H1 (cell line): ENCODE measurements around the gene NTRK2. TPM values are rescaled to one million over a fixed set of nuclear protein-coding genes. Genes with fewer than 3 reads are reported as not detected.

Source experiments
- CTCF ChIA-PET: fragments of 300-600 bp; sonication (Branson Sonifier 250); formaldehyde crosslinking; loops from one replicate; lab custom pipeline; 2021; ENCODE audit not compliant: partially characterized antibody; lab: Charles Lee
- POLR2A ChIA-PET: fragments of 300-600 bp; sonication (Branson Sonifier 250); formaldehyde crosslinking; loops from one replicate; lab custom pipeline; 2021; ENCODE audit warnings: inconsistent platforms; ENCODE audit not compliant: partially characterized antibody; lab: Charles Lee
- DNase-seq, 2 experiments: peaks; one replicate each; pipeline versions ENCODE4 v3.0.0 to v3.0.0-alpha.2; 2010 to 2022; ENCODE audit warnings: low spot score in 2 of 2, low read depth in 1 of 2, mixed read lengths in 1 of 2
- FAIRE-seq: peaks from 2 replicates; lab custom pipeline; 2011; peaks lifted over from hg19 to GRCh38; lab: Jason Lieb, UNC
- H2AFZ ChIP-seq: 2 replicates; pipeline ENCODE4 v1.8.1; 2012; ENCODE audit warnings: low read length, inconsistent platforms
- H2AK5ac ChIP-seq: 2 replicates; pipeline ENCODE4 v1.6.1; 2013; ENCODE audit warnings: low read depth, low read length
- H2BK120ac ChIP-seq: replicated peaks from 2 replicates; pipeline ENCODE3; 2013; ENCODE audit warnings: low read depth, low read length, inconsistent platforms
- H2BK12ac ChIP-seq: 2 replicates; pipeline ENCODE4 v1.6.1; 2013; ENCODE audit warnings: low read depth, low read length
- H2BK15ac ChIP-seq: 2 replicates; pipeline ENCODE4 v1.6.1; 2013; ENCODE audit warnings: low read length
- H2BK20ac ChIP-seq: 2 replicates; pipeline ENCODE4 v1.6.1; 2013; ENCODE audit warnings: low read length
- H2BK5ac ChIP-seq: 2 replicates; pipeline ENCODE4 v1.6.1; 2013; ENCODE audit warnings: low read depth, low read length
- H3K14ac ChIP-seq: 2 replicates; pipeline ENCODE4 v1.6.1; 2013; ENCODE audit warnings: inconsistent platforms; ENCODE audit not compliant: insufficient read length
- H3K18ac ChIP-seq: 2 replicates; pipeline ENCODE4 v1.6.1; 2013; ENCODE audit warnings: low read length; ENCODE audit errors: extremely low read depth
- H3K23ac ChIP-seq: 2 replicates; pipeline ENCODE4 v1.6.1; 2013; ENCODE audit warnings: inconsistent platforms; ENCODE audit not compliant: insufficient read length
- H3K23me2 ChIP-seq: 2 replicates; pipeline ENCODE4 v1.6.1; 2013; ENCODE audit warnings: low read depth, low read length
- H3K27ac ChIP-seq: 2 replicates; pipeline ENCODE4 v1.6.1; 2011; ENCODE audit warnings: low read depth, low read length, inconsistent platforms
- H3K27me3 ChIP-seq, 4 experiments: replicated peaks in 1 of 4; 1 replicate in 1 of 4; 2 replicates in 3 of 4; pipeline versions ENCODE4 v1.6.1 to v1.8.1; 2011 to 2013; ENCODE audit warnings: low read length in 3 of 4, mild to moderate bottlenecking in 3 of 4, inconsistent platforms in 2 of 4, mixed read lengths in 2 of 4, moderate library complexity in 1 of 4; ENCODE audit not compliant: control insufficient read depth in 3 of 4, insufficient read depth in 3 of 4; ENCODE audit errors: extremely low read depth in 1 of 4
- H3K36me3 ChIP-seq, 4 experiments: 2 replicates each; pipeline versions ENCODE4 v1.6.1 to v1.8.1; 2011 to 2013; ENCODE audit warnings: mild to moderate bottlenecking in 4 of 4, low read length in 3 of 4, moderate library complexity in 2 of 4, control low read depth in 1 of 4, inconsistent platforms in 1 of 4; ENCODE audit not compliant: insufficient read depth in 4 of 4, control insufficient read depth in 2 of 4
- H3K4ac ChIP-seq: replicated peaks from 2 replicates; pipeline ENCODE3; 2013; ENCODE audit warnings: low read length, low read depth, mixed read lengths, inconsistent platforms; ENCODE audit not compliant: insufficient read length
- H3K4me1 ChIP-seq, 4 experiments: replicated peaks in 1 of 4; 1 replicate in 1 of 4; 2 replicates in 3 of 4; pipeline versions ENCODE4 v1.6.1 to v1.8.1; 2011 to 2013; ENCODE audit warnings: low read length in 3 of 4, inconsistent platforms in 2 of 4, mixed read lengths in 1 of 4; ENCODE audit not compliant: insufficient read depth in 4 of 4, control insufficient read depth in 3 of 4
- H3K4me2 ChIP-seq, 2 experiments: 2 replicates each; pipeline versions ENCODE4 v1.6.1 to v1.8.1; 2011 to 2013; ENCODE audit warnings: low read depth in 2 of 2, low read length in 2 of 2, control low read depth in 1 of 2, inconsistent platforms in 1 of 2, mild to moderate bottlenecking in 1 of 2; ENCODE audit not compliant: insufficient read depth in 1 of 2
- H3K4me3 ChIP-seq, 4 experiments: fragments of 200-600, 300-600 bp in 1 of 4; sonication (generic), shearing (Covaris generic), sonication (Bioruptor Twin) in 1 of 4; 2 replicates each; pipeline versions ENCODE4 v1.5.1 to v1.8.1; 2011 to 2016; ENCODE audit warnings: low read length in 4 of 4, low read depth in 3 of 4, control low read depth in 2 of 4, inconsistent platforms in 2 of 4, mild to moderate bottlenecking in 2 of 4, mixed read lengths in 1 of 4, moderate library complexity in 1 of 4; ENCODE audit not compliant: insufficient read depth in 2 of 4; ENCODE audit errors: extremely low read depth in 1 of 4
- H3K56ac ChIP-seq: replicated peaks from 2 replicates; pipeline ENCODE3; 2013; ENCODE audit warnings: low read depth, mild to moderate bottlenecking, mixed read lengths, low read length, inconsistent platforms; ENCODE audit not compliant: insufficient read length
- H3K79me1 ChIP-seq: 2 replicates; pipeline ENCODE4 v1.6.1; 2013; ENCODE audit warnings: low read depth, low read length, control low read depth
- H3K79me2 ChIP-seq, 2 experiments: 2 replicates each; pipeline versions ENCODE4 v1.6.1 to v1.8.1; 2012 to 2013; ENCODE audit warnings: low read length in 2 of 2, mild to moderate bottlenecking in 2 of 2, inconsistent platforms in 1 of 2; ENCODE audit not compliant: insufficient read depth in 2 of 2, control insufficient read depth in 1 of 2
- H3K9ac ChIP-seq, 4 experiments: replicated peaks in 1 of 4; 1 replicate in 1 of 4; 2 replicates in 3 of 4; pipeline versions ENCODE4 v1.6.1 to v1.8.1; 2011 to 2013; ENCODE audit warnings: low read depth in 3 of 4, low read length in 3 of 4, control low read depth in 2 of 4, mild to moderate bottlenecking in 2 of 4, moderate library complexity in 2 of 4, inconsistent platforms in 1 of 4; ENCODE audit errors: extremely low read depth in 1 of 4
- H3K9me3 ChIP-seq, 2 experiments: 2 replicates each; pipeline versions ENCODE4 v1.6.1 to v1.8.1; 2012 to 2013; ENCODE audit warnings: mild to moderate bottlenecking in 2 of 2, moderate library complexity in 2 of 2, control low read depth in 1 of 2, inconsistent platforms in 1 of 2, low read depth in 1 of 2, low read length in 1 of 2, mixed read lengths in 1 of 2; ENCODE audit not compliant: insufficient read depth in 2 of 2
- H4K20me1 ChIP-seq, 2 experiments: replicated peaks in 1 of 2; 2 replicates each; pipeline versions ENCODE3 to v1.8.1; 2011 to 2013; ENCODE audit warnings: inconsistent platforms in 2 of 2, low read length in 2 of 2, mild to moderate bottlenecking in 1 of 2; ENCODE audit not compliant: insufficient read depth in 2 of 2, control insufficient read depth in 1 of 2
- H4K5ac ChIP-seq: 2 replicates; pipeline ENCODE4 v1.6.1; 2013; ENCODE audit warnings: low read length, low read depth, mixed read lengths, inconsistent platforms; ENCODE audit not compliant: insufficient read length
- H4K8ac ChIP-seq: 2 replicates; pipeline ENCODE4 v1.8.0; 2013; ENCODE audit warnings: mild to moderate bottlenecking, moderate library complexity, low read length, inconsistent platforms; ENCODE audit not compliant: insufficient read depth; ENCODE audit errors: extremely low read depth
- H4K91ac ChIP-seq: replicated peaks from 2 replicates; pipeline ENCODE3; 2013; ENCODE audit warnings: low read length, mixed read lengths, inconsistent platforms; ENCODE audit not compliant: insufficient read length
- BCL11A ChIP-seq, 2 experiments: IDR thresholded peaks; one replicate each; pipeline ENCODE4 v1.6.1; 2011; ENCODE audit warnings: low read depth in 2 of 2, low read length in 2 of 2, mild to moderate bottlenecking in 2 of 2
- CTCF ChIP-seq, 3 experiments: IDR thresholded peaks; 1 replicate in 2 of 3; 2 replicates in 1 of 3; pipeline versions ENCODE4 v1.5.1 to v1.6.1; 2011; ENCODE audit warnings: low read length in 3 of 3, mild to moderate bottlenecking in 3 of 3, inconsistent platforms in 2 of 3, low read depth in 1 of 3, moderate library complexity in 1 of 3; ENCODE audit not compliant: insufficient read depth in 1 of 3; ENCODE audit errors: control extremely low read depth in 1 of 3
- RAD21 ChIP-seq, 2 experiments: IDR thresholded peaks in 1 of 2; conservative IDR thresholded peaks in 1 of 2; 2 replicates each; pipeline ENCODE4 v1.6.1; 2011; ENCODE audit warnings: low read depth in 2 of 2, low read length in 2 of 2, improper control_type of control experiment in 1 of 2, inconsistent platforms in 1 of 2, mild to moderate bottlenecking in 1 of 2, moderate library complexity in 1 of 2
- WGBS, 2 experiments: shearing (Covaris generic) in 1 of 2; methylation state at CpG; one replicate each; pipeline versions ENCODE4 v1.1.6 to v1.1.7; 2013 to 2015; ENCODE audit warnings: low lambda C conversion rate in 2 of 2, mixed read lengths in 2 of 2, inconsistent platforms in 1 of 2, low coverage in 1 of 2, missing lambda C conversion rate in 1 of 2; ENCODE audit not compliant: insufficient replicate concordance in 2 of 2, insufficient coverage in 1 of 2, insufficient read length in 1 of 2; ENCODE audit errors: extremely low coverage in 1 of 2, missing lambda C conversion rate in 1 of 2; 5-methylcytosine and 5-hydroxymethylcytosine counted together
- polyA plus RNA-seq, 7 experiments: library from polyadenylated mRNA; depleted of rRNA in 3 of 7; stranded (reverse) in 5 of 7; unstranded in 2 of 7; fragments of >200 nt in 5 of 7; fragments of 200-250 nt in 2 of 7; gene quantifications; 1 replicate in 5 of 7; 2 replicates in 1 of 7; 4 replicates in 1 of 7; pipeline versions ENCODE4 v1.2.1 to v1.2.3, GENCODE V29; 2011 to 2013; ENCODE audit warnings: missing spikeins in 2 of 7, mixed read lengths in 2 of 7
- total RNA-seq: library from RNA; stranded (reverse); fragmentation: NEBNext Ultra II Directional; extraction: Animal tissue kit (Norgen Biotek cat#: 25700); gene quantifications from 2 replicates; pipeline ENCODE4 v1.2.1, GENCODE V29; 2021

Gene NTRK2
- total and polyA plus RNA-seq, 2 of the 8 experiments (the other 6 are each of a cell fraction or from before 2014, with no cell fraction given), result 0.03 to 0.04 TPM

- no peak overlapping the region for H4K5ac ChIP-seq
- WGBS, 2 experiments, result 89% methylated on average over 15 of the region's 15 CpGs; no CpG with 5 or more reads in 1 of the 2 experiments
- no peaks in the 10 kb centered on the region for H4K20me1 ChIP-seq
- H3K36me3 ChIP-seq, result no peaks in the 10 kb centered on the region
- H3K9me3 ChIP-seq, result no peaks in the 10 kb centered on the region
- no peaks in the 10 kb centered on the region for H3K23me2 ChIP-seq
- no peak overlapping the region for H4K8ac ChIP-seq
- ChIA-PET POLR2A (interaction anchor here (0.5 to 0.7 kb wide), 3 partner anchors 113 to 168 kb away, joined by 3 read pairs; no protein-coding TSS in a partner anchor), CTCF (interaction anchor here (0.6 to 4.4 kb wide), 81 partner anchors 9 to 574 kb away, joined by 3 to 44 read pairs (median 4); partner anchors contain the start of gene NTRK2)
- H4K91ac ChIP-seq, result no peak overlapping the region
- H2BK120ac ChIP-seq, result no peak overlapping the region
- DNase-seq (peak; percentile 39 to 80), FAIRE-seq (peak; percentile 85)
- no peak overlapping the region for H3K4ac ChIP-seq
- no peak overlapping the region for H2BK15ac ChIP-seq
- H2AK5ac ChIP-seq, result no peak overlapping the region
- H3K79me2 ChIP-seq, result no peaks in the 10 kb centered on the region
- H2BK5ac ChIP-seq, result no peak overlapping the region
- H2BK20ac ChIP-seq, result no peak overlapping the region
- no peak overlapping the region for H3K9ac ChIP-seq
- H3K4me1 ChIP-seq, result no peaks in the 10 kb centered on the region
- no peak overlapping the region for H3K27ac ChIP-seq
- no peak overlapping the region for H3K14ac ChIP-seq
- H3K56ac ChIP-seq, result no peak overlapping the region
- H3K23ac ChIP-seq, result no peak overlapping the region
- H3K4me3 ChIP-seq, result no peak overlapping the region
- no peak overlapping the region for H3K18ac ChIP-seq
- no peak overlapping the region for H2BK12ac ChIP-seq
- no peak overlapping the region for H2AFZ ChIP-seq
- no peaks in the 10 kb centered on the region for H3K27me3 ChIP-seq
- no peaks in the 10 kb centered on the region for H3K79me1 ChIP-seq
- no peak overlapping the region for H3K4me2 ChIP-seq
- TF ChIP-seq CTCF (IDR thresholded peaks at IDR 0.05; ENCODE audit: control extremely low read depth in 1 of 3, insufficient read depth in 1 of 3, low read depth in 1 of 3, low read length in 3 of 3) (peak; percentile 76 to 91 (median 86)), BCL11A (IDR thresholded peaks at IDR 0.05; ENCODE audit: low read depth in 2 of 2, low read length in 2 of 2) (no peak), RAD21 (IDR thresholded peaks at IDR 0.05 in 1 of 2, conservative IDR thresholded peaks at IDR 0.05 in 1 of 2; ENCODE audit: low read depth in 2 of 2, low read length in 2 of 2) (peak; percentile 89 to 94)
Measured at GRCh38 chr9:84966876-84967830, 297.6 kb downstream of the NTRK2 start.
